ENCODE results near the gene KAZN.

KAZN gene

GRCh38 chr1:14784790-14785773, 186.6 kb downstream of the KAZN start:
- no peak overlapping the region for H3K4me3 ChIP-seq (ENCODE audit: low read depth, low read length)

DNA sequence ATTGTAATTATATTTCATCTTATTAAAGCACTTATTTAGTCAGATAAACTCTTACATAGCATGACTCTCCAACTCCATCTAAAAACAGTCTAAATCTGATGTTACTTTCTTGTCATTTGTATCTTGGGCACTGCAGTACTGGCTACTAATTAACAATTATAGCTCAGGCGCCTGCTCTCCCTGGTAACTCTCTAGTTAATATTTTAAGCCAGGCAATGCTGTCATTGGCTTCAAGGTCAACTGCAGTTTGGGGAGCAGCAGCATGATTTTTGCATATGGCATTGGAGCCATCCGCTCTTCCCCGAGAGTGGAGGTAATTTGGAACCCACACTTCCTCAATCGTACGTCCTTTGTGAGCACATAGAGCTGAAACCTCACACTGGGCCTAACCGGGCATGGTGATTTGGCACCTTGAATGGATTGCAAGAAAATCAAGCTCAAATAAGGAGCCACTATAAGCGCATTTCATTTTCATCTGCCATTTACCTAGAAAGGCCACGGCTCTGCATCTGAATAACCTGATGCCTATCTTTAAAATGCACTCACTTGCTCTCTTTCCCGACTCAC, 187.7 kb downstream of the KAZN start:
- H3K4me3 ChIP-seq (ENCODE audit: low read depth, low read length) = no peak overlapping the region

DNA sequence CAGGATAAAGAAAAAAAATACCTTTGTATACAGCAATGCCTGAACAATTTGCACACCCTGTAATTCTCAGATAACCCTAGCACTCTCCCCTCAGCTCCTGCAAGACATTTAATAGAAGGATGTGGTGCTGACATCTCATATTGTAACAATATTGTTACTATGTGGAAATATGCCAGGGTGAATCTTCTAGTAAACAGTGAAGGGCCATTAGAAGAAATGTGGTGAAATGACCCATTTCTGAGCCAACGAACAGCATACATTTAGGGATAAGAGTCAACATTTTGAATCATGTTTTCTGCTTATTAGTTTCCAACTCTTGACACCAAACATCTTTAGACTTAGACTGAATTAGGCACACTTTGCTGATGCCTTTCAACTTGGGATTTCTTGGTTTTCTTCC, 188.2 kb downstream of the KAZN start:
- no peak overlapping the region for H3K4me3 ChIP-seq (ENCODE audit: low read depth, low read length)

DNA sequence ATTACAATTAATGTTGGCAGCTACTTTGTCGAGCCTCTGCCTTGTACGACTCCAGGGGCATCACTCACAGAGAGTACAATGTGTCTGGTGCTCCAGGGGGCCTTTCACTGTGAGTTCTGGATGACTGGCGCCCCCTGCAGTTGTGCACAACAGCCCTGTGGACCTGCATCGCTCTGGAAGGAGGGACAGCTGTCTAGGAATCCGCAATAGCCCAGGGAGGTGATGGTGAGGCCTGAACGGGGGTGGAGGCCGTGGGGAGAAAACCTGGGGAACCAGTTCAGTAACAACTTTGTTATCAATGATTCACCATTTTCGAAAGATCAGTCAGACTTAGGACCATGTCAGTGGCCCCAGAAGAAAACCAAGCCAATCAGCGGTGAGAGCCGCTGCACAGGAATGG, 189.1 kb downstream of the KAZN start:
- H3K4me3 ChIP-seq (ENCODE audit: low read depth, low read length) = no peak overlapping the region

DNA sequence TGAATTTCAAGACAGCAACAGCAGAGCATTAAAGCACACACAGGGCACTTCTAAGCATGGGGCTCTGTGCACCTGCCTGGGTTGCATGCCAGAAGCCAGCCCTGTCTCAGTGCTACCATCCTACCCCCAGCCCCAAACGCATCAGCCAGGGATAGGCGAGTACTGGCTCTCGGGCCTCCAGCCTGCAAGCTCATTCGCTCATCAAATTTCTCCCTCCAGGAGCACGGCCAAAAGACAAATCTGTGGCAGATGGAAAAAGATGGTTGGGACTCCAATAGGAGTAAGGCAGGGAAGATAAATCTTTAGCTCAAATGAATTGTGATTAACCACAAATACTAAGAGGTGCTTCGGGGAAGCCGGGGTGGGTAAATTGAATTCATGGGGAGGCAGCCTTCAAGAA, 189.6 kb downstream of the KAZN start:
- no peak overlapping the region for H3K4me3 ChIP-seq (ENCODE audit: low read depth, low read length)

GRCh38 chr1:14790982-14791381, 192.5 kb downstream of the KAZN start:
- H3K4me3 ChIP-seq (ENCODE audit: low read depth, low read length) = no peak overlapping the region

DNA sequence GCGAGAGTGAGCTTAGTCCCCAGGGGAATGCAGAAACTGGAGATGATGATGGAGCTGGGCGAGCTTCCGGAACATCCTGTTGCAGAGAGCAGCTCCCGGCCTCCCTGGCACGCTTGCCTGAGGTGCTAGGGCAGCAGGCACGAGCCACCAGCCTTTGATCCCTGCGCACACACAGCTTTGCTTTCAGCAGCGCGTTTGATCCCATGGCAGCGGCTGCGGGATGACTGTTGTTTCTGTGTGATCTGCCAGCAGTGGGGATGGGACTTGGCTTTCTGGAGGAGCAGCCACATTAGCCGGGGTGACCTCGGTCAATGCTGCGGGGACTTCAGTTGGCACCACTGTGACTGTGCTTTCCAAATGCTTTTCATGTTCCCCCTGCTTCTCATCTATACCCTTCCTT, 193.2 kb downstream of the KAZN start:
- no peak overlapping the region for H3K4me3 ChIP-seq (ENCODE audit: low read depth, low read length)

DNA sequence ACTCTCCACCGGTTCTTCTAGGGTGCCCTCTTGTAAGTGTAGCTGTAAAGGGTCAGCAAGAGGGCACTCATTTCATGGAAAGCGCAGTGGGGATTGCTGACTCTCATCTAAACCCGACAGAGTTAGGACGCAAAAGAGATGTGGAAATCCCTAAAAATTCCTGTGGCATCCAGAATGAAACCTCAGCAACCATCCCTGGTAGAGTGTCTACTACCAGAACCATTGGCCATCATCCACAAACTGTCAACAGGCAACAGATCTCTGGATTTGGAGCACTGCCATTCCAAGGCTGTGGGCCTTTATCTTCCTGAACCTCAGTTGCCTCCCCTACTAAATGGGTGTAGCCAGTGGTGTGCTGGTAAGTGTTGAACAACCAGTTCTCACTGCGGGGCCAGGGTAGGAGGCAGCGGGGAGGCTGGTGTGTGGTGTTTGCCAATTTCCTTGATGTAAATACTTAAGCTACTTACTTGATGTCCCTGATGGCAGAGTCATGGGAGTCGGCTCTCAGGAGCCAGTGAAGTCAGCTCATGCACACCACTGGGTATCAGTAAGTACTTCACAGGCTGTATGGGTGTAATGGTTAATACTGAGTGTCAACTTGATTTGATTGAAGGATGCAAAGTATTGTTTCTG, 195.8 kb downstream of the KAZN start:
- no peak overlapping the region for H3K4me3 ChIP-seq (ENCODE audit: low read depth, low read length)

DNA sequence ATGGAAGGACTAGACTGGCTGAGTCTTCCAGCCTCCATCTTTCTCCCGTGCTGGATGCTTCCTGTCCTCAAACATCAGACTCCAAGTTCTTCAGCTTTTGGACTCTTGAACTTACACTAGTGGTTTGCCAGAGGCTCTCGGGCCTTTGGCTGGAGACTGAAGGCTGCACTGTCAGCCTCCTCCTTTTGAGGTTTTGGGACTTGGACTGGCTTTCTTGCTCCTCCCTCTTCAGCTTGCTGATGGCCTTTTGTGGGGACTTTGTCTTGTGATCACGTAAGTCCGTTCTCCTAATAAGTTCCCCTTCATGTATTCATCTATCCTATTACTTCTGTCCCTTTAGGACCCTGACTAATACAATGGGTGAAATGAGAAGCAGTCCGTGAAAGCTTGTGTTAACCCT, 196.4 kb downstream of the KAZN start:
- H3K4me3 ChIP-seq (ENCODE audit: low read depth, low read length) = no peak overlapping the region

DNA sequence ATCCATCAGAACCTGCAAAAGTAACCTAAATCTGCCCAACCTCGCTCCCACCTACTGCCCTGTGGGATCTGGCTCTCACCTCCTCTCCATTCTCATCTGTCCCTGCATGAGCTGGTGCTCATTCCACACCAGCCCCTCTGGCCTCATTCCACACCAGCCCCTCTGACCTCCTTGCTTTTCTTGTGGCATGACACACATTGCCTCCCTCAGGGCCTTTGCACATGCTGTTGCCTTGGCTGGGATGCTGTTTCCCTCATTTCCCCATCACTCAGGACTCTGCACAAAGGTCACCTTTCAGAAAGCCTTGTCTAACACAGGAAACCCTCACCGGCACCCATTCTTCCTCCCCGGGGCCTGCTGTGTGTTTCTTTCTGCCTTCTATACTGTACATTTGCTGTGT, 197.1 kb downstream of the KAZN start:
- no peak overlapping the region for H3K4me3 ChIP-seq (ENCODE audit: low read depth, low read length)

DNA sequence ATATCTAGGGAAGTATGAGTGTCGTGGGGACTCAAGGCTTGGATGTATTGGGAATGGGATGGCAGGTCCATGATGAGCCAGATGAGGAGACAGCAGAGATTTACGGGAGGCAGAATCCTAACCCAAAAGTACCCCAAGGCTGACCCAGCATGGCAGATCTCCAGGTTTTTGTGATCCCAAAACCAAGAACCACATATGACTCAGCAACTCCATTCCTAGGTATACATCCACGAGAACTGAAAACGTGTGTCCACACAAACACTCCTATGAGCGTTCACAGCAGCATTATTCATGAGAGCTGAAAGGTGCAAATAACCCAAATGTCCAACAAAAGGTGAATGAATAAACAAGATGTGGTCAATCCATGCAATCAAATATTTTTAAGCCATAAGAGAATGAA, 201.5 kb downstream of the KAZN start:
- no peak overlapping the region for H3K4me3 ChIP-seq (ENCODE audit: low read depth, low read length)

DNA sequence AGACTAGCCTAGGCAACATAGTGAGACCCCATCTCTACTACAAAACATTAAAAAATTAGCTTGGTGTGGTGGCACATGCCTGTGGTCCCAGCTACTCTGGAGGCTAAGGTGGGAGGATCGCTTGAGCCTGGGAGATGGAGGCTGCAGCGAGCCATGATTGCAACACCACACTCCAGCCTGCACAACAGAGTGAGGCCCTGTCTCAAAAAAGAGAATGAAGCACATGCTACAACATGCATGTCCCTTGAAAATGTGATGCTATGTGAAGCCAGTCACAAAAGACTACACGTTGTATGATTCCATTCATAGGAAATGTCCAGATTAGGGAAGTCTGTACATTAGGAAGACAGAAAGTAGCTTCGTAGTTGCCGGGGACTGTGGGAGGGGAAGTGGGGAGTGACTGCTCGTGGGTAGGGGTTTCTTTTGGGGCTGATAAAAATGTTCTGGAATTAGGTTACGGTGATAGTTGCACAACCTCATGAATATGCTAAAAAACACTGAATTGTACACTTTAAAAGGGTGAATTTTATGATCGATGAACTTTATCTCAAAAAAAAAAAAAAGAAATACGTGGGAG, 202.1 kb downstream of the KAZN start:
- no peak overlapping the region for H3K4me3 ChIP-seq (ENCODE audit: low read depth, low read length)

- no peak overlapping the region for H3K4me3 ChIP-seq (ENCODE audit: low read depth, low read length)
Observed at GRCh38 chr1:14803002-14803789, 204.7 kb downstream of the KAZN start.

DNA sequence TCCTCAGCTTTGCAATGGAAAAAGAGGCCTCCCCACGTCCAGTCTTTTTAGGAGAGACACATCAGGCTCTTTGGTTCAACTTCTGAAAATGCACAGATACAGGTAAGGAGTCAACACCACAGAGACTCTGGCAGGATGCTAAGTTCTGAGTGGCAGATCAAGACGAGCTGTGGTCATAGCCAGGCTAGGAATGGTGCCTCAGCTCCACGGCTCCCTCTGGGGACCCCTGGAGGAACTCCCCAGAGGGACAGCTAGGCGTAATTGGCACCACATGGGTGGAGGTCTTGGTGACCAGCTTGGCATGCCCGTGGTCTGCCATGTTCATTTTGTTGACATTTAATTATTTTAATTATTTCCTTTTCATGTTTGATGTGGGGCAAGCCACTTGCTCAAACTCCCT, 206.1 kb downstream of the KAZN start:
- H3K4me3 ChIP-seq (ENCODE audit: low read depth, low read length) = no peak overlapping the region

DNA sequence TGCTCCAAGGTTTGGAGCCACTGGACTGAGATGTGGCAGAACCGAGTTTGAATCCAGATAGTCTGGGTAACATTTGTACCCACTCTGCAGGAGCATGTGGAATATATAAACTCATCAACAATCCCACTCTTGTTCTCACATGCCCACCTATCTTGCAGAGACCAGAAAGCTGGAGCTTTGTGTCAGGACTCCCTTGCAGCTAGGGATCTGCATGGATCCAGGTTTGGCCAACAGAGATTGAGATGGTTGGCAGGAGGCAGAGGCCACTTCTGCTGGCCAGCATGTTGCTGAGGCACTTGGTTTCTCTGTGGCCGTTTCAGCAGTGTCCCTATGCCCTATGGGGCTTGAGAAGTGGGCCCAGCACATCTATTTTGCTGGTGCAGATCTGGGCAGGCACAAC, 208.3 kb downstream of the KAZN start:
- no peak overlapping the region for H3K4me3 ChIP-seq (ENCODE audit: low read depth, low read length)

DNA sequence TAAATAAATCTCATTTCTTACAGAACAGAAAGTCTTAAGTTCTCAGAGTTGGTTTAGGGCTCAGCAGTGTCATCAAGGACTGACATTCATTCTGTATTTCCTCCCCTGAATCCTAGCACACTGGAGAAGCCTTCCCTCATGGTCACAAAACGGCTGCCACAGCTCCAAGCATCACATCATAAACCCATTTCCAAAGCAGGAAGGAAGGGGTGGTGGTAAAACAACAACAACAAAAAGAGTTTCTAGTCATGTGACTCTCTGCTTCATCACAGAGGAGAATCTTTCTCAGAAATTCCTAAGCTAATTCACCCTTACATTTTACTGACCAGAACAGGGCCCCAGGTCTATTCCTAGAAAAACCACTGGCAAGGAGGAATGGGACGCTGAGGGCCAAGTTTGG, 210.3 kb downstream of the KAZN start:
- no peak overlapping the region for H3K4me3 ChIP-seq (ENCODE audit: low read depth, low read length)

DNA sequence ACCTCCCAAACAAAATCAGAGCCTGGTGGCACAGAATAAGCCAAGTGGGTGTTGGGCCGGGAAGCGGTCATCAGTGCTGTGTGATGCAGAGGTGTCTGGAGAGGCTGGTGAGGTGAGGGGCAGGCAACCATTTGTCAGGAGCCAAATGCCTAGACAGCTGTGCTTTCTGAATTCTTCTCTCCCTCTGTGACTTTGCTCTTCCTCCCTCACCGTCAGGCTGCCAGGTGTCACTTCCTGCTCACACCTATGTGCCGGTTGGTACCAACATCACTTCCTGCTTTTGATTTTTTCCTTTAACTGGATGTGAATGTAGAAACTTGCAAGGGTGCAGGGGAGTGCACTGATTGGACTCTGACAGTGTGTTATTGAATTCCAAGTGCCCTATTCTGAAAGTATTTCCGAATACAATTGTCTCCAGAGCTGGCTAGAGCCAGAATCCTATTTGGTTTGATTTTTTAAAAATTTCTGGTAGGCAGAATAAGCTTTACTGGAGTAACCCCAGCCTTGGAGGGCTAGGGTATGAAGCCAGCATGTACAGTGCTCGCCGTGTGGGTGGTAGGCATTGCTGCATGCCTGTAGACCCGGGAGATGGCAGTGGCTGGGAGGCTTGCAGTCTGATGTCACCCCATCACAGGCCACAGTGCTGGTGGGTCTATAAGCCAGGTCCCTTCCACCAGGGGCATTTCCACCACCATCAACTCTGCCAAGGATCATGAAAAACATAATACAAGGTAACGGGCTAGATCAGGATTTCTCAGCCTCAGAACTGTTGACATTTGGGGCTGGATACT, 210.9 kb downstream of the KAZN start:
- no peak overlapping the region for H3K4me3 ChIP-seq (ENCODE audit: low read depth, low read length)

GRCh38 chr1:14810595-14811361, 212.3 kb downstream of the KAZN start:
- no peak overlapping the region for H3K4me3 ChIP-seq (ENCODE audit: low read depth, low read length)

DNA sequence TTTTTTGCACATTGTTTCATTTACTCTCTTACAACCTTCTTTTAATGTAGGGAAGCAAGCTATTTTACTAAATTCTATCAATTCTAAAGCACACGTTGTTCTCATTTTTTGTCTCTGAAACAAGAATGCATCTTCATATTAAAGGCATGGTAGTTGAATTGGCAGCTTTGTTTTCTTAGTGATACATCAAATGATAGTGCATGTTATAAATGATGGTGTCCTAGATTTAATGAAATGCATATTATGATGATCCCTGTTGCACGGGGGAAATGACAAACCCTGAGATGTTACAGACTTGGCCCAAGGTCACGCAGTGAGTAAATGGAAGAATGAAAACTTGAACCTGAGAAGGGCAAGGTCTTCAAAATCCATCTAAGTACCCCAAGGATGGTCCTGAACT, 213.1 kb downstream of the KAZN start:
- H3K4me3 ChIP-seq (ENCODE audit: low read depth, low read length) = no peak overlapping the region
